Astrocyte of the spinal cord (primary cell): Measurements from ENCODE around the gene THY1.

Experiments used
- DNase-seq: peaks from one replicate; pipeline ENCODE4 v3.0.0; 2011; ENCODE audit warnings: low read depth, low spot score
- H3K4me3 ChIP-seq: 2 replicates; pipeline ENCODE4 v1.5.1; 2011; ENCODE audit warnings: low read depth, mild to moderate bottlenecking, low read length, moderate library complexity
- in situ Hi-C: cut with HindIII; loops from 2 replicates; pipeline ENCODE4 v1.10.0; 2017; ENCODE audit warnings: low sequenced_read_pairs
- TF ChIP-seq, protein P1 (sequence below): IDR thresholded peaks from 2 replicates; pipeline ENCODE4 v1.5.1; 2012; ENCODE audit warnings: low read depth, mild to moderate bottlenecking, low read length, inconsistent platforms

THY1 gene

GRCh38 chr11:119450590-119451326 lies 27.8 kb upstream of the THY1 start:
- in situ Hi-C loops: no loop called here
- no peak overlapping the region for H3K4me3 ChIP-seq
- TF ChIP-seq, protein P1, sequence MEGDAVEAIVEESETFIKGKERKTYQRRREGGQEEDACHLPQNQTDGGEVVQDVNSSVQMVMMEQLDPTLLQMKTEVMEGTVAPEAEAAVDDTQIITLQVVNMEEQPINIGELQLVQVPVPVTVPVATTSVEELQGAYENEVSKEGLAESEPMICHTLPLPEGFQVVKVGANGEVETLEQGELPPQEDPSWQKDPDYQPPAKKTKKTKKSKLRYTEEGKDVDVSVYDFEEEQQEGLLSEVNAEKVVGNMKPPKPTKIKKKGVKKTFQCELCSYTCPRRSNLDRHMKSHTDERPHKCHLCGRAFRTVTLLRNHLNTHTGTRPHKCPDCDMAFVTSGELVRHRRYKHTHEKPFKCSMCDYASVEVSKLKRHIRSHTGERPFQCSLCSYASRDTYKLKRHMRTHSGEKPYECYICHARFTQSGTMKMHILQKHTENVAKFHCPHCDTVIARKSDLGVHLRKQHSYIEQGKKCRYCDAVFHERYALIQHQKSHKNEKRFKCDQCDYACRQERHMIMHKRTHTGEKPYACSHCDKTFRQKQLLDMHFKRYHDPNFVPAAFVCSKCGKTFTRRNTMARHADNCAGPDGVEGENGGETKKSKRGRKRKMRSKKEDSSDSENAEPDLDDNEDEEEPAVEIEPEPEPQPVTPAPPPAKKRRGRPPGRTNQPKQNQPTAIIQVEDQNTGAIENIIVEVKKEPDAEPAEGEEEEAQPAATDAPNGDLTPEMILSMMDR: no peak

GRCh38 chr11:119449498-119449897 lies 26.5 kb upstream of the THY1 start:
- in situ Hi-C loops: no loop called here
- H3K4me3 ChIP-seq: no peak overlapping the region
- TF ChIP-seq, protein P1: no peak
- no peak for DNase-seq

More at GRCh38 chr11:119450590-119451326, 27.8 kb upstream of the THY1 start:
- no peak for DNase-seq

GRCh38 chr11:119448380-119448779 lies 25.4 kb upstream of the THY1 start:
- in situ Hi-C loops: no loop called here
- no peak for DNase-seq
- H3K4me3 ChIP-seq: no peak overlapping the region
- TF ChIP-seq, protein P1: no peak

GRCh38 chr11:119447664-119448242 lies 24.8 kb upstream of the THY1 start:
- in situ Hi-C loops: no loop called here
- TF ChIP-seq, protein P1: no peak
- H3K4me3 ChIP-seq: no peak overlapping the region
- DNase-seq: no peak

DNA sequence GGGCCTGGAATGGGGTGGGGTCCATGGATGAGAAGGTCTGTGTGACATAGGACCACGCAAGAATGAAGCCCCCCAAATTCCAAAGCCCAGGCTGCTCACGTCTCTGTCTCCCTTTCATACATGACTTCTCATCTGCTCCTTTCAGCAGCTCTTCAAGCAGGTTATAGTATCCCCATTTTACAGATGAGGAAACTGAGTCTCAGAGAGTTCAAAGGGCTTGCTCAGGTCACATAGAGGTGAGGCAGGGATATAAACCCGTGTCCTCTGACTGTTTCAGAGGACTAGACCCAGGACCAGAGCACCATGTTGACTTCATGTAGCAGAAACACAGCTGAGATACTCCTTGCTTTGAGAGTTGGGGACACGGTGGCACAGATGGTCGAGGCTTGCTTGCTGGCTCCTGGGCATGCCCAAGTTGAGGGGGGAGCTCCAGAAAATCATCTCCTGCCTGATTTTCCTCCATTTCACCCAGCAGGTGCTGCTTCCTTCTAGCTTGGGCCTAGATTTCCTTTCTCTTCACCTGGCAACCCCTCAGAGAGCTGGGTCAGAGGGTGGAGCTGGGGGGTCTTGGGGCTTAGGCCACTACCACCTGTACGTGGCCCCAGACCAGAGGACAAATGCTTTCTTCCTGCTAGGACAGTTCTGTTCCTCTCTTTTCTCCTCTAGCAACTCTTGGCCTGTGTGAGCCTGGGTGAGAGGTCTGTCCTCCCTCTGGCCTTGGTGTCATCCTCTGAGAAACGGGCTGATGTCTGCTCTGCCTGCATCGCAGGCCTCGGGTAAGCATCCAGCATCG lies 24.1 kb upstream of the THY1 start:
- no peak for DNase-seq
- in situ Hi-C loops: no loop called here
- TF ChIP-seq, protein P1: no peak
- H3K4me3 ChIP-seq: no peak overlapping the region

DNA sequence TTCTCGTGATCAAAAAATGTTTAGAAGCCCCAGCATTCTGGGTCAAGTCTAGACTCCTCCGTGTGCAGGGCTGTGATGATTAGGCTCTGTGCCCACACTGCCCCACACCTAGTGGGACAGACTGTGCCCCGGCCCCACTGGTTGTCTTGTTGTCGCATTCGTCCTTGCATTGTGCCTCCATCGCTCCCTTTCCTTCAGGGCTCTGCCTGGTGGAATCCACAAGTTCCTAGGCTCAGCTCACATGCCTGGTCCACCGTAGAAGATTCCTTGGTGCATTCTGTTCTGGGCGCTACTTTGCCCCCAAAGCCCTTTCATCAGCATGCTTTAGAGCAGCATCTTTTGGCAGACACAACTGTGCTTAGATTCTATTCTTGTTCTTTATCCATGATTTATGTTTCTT lies 23.5 kb upstream of the THY1 start:
- in situ Hi-C loops: no loop called here
- TF ChIP-seq, protein P1: no peak
- H3K4me3 ChIP-seq: no peak overlapping the region
- DNase-seq: no peak
